ENCODE data around the gene CYTH3.

CYTH3 gene

DNA sequence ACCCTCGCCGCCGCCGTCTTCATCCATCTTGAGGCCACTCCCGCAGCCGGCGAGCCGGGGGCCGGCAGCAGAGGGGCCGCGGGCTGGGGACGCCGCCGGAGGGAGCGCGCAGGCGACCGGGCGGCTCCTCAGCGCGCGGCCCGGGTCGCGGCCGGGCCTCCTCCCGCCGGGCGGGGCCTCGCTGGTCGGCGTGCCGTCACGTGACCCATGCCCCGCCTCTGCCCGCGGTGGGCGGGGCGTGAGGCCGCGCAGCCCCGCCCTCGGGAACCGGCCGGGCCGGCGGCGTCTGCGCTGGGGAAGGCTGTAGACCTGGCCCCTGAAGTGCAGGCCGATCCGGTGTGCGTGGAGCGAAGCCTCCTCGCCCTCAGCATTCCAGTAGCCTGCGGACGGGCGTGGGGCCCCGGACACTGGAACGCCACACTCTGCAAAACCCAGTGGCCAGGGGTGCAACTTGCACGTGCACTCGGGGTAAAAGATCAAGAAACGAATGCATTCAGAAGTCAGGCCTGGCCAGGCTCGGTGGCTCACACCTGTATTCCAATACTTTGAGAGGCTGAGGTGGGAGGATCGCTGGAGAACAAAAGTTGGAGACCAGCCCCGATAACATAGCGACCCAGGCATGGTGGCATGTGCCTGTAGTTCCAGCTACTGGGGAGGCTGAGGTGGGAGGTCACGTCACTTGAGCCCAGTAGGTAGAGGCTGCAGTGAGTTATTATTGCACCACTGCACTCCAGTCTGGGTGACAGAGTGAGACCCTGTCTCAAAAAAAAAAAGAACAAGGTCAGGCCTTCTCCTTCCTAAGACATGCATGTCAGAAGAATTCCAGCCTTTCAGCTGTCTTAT, at the start of gene CYTH3:
CYTH3 (minus strand) TSS at position 144 of the 843 bp plus-strand sequence; CDS start at position 27, 117 bp downstream.
- TF ChIP-seq CTCF (conservative IDR thresholded peaks at IDR 0.05; ENCODE audit: low read depth, low read length): no peak
- no peak for DNase-seq (ENCODE audit: low read depth)
- peak within 1 kb of the TSS; percentile 90 for H3K4me3 ChIP-seq (ENCODE audit: low read length)

- H3K4me3 ChIP-seq (ENCODE audit: low read length): no peak overlapping the region
- TF ChIP-seq CTCF (conservative IDR thresholded peaks at IDR 0.05; ENCODE audit: low read depth, low read length): no peak
- DNase-seq (ENCODE audit: low read depth): no peak
Measured at GRCh38 chr7:6320791-6321190, 48.4 kb upstream of the CYTH3 start.

- H3K4me3 ChIP-seq (ENCODE audit: low read length): no peak overlapping the region
- TF ChIP-seq CTCF (conservative IDR thresholded peaks at IDR 0.05; ENCODE audit: low read depth, low read length): no peak
- DNase-seq (ENCODE audit: low read depth): no peak
Measured at GRCh38 chr7:6317797-6318438, 45.5 kb upstream of the CYTH3 start.

DNA sequence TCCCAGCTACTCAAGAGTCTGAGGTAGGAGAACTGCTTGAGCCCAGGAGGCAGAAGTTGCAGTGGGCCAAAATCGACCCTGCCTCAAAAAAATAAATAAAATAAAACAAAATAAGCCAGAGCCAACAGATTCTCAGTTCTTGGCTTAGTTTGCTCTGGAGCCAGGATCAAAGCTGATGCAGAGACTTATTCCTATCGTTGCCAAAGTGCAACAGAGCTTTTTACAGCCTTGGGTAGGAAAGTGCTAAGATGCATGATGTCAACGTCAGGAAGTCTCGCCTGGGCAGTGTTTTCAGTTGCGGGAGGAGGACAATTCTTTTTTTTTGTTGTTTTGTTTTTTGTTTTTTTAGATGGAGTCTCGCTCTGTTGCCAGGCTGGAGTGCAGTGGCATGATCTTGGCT, 43.8 kb upstream of the CYTH3 start:
- no peak for DNase-seq (ENCODE audit: low read depth)
- TF ChIP-seq CTCF (conservative IDR thresholded peaks at IDR 0.05; ENCODE audit: low read depth, low read length): no peak

DNA sequence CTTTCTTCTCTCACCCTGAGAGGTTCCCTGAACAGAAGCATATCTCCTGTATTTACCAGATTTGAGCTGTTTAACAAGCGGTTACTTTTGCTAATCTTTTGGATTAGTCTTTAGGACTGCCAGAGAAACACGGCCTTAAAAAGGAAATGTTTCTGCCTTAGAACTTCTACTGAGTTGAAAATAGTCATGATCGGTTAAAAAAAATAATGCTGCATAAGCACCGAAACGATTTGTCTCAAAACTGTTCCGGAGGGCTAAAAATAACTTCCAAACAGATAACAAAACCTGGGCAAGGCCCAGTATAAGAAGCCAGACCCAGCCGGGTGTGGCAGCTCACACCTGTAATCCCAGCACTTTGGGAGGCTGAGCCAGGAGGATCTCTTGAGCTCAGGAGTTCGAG, 43.3 kb upstream of the CYTH3 start:
- H3K4me3 ChIP-seq (ENCODE audit: low read length): no peak overlapping the region

More for the DNA sequence above, 43.8 kb upstream of the CYTH3 start:
- no peak overlapping the region for H3K4me3 ChIP-seq (ENCODE audit: low read length)

GRCh38 chr7:6310271-6310993, 38.0 kb upstream of the CYTH3 start:
- no peak for DNase-seq (ENCODE audit: low read depth)
- no peak for TF ChIP-seq CTCF (conservative IDR thresholded peaks at IDR 0.05; ENCODE audit: low read depth, low read length)
- H3K4me3 ChIP-seq (ENCODE audit: low read length): no peak overlapping the region

More for the DNA sequence above, 43.3 kb upstream of the CYTH3 start:
- TF ChIP-seq CTCF (conservative IDR thresholded peaks at IDR 0.05; ENCODE audit: low read depth, low read length): no peak
- DNase-seq (ENCODE audit: low read depth): peak; percentile 39
